ENCODE results near the gene NRXN3. TPM values are rescaled to one million over a fixed set of nuclear protein-coding genes. Genes with fewer than 3 reads are reported as not detected.
"Not testable (repeated sequence)": the region's sequence is repeated elsewhere in the genome, so short reads cannot be mapped to it uniquely, and the experiment has no call there.

The NRXN3 gene
- total RNA-seq, 1 donor from 2014 or later: not detected

DNA sequence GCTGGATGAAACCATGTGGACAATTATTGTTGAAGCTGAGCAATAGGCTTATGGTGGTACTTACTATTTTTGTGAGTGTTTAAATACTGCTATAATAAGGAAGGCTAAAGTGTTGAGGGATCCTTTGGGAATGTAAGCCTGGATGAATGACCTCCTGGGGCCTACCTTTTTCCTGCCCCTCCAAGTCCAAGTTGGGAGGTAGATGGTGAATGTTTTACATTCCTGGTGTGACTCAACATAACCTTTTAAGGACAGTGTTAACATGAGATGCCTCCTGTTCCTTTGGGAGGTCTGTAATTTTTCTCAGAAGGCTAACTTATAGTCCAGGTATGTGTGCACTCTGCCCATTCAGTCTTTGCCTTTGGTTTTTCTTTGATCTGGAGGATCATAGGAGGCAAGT lies 315.9 kb downstream of the NRXN3 start:
- no peak for DNase-seq (ENCODE audit: low read depth in 2 of 2)

- DNase-seq (ENCODE audit: low read depth in 2 of 2): no peak
Measured at GRCh38 chr14:78486621-78487020, 316.4 kb downstream of the NRXN3 start.

GRCh38 chr14:78487573-78487972 lies 317.4 kb downstream of the NRXN3 start:
- not testable (repeated sequence) for DNase-seq (ENCODE audit: low read depth in 2 of 2)

- no peak for DNase-seq (ENCODE audit: low read depth in 2 of 2)
Measured at GRCh38 chr14:78488938-78489337, 318.8 kb downstream of the NRXN3 start.

DNA sequence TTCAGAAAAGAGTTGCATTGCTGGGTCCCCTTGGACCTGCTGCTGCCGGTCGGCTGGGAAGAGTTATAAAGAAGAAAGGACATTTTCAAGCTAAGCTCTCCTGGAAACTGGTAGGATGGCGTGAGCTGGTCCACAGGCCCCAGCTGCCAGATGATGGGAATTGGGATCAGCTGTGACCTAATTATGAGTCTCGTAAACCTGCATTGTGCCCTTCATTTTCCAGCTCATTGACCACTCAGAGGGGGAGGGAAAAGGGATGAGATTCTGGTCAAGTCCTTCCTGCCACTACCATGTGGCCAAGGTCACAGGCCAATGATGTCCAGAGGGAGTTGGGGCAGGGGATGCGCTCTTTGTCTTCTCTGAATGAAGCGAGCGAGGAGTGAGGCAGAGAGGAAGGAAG lies 320.9 kb downstream of the NRXN3 start:
- no peak for DNase-seq (ENCODE audit: low read depth in 2 of 2)

DNA sequence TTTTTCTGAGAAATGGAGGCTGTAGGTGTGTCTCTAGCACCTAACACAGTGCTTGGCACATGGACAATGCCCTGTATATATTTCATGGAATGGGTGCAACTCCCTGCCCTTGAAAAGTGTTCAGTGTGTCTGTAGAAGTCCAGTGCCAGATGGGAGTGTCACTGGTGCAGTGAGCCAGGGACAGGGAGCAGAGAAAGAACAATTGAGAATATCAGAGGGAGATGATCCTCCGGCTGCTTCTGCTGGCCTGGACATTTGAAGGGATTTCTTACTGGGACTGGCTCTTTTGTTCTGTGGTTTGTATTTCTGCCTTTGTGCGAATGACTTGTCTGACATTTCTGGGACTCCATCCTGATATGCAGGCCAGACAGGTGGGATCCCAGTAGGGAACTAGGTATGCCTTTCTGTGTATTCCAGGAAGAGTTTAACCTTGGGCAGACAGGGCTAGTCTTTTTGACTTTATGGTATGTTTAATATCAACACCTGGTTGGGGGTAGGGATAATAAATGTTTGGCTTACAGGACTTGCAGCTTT lies 328.0 kb downstream of the NRXN3 start:
- no peak for DNase-seq (ENCODE audit: low read depth in 2 of 2)

DNA sequence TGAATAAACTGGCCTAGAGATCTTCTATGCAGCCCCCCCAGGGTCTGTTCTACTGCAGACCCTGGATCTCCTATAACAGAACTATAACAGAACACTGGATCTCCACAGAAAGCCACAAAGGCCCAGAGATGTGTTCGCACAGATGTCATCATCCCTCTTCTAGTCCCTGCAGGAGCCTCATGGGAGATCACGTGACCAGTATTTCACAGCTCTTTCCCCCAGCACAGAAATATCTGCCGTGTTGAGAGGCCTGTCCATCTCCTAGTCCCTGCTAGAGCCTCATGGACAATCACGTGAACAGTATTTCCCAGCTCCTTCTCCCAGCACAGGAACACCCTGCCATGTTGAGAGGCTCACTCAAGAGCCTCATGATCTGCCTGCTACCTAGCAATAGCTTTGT lies 331.7 kb downstream of the NRXN3 start:
- no peak for DNase-seq (ENCODE audit: low read depth in 2 of 2)

GRCh38 chr14:78508023-78508422 lies 337.9 kb downstream of the NRXN3 start:
- no peak for DNase-seq (ENCODE audit: low read depth in 2 of 2)

- DNase-seq (ENCODE audit: low read depth in 2 of 2): no peak
Measured at GRCh38 chr14:78509516-78509915, 339.3 kb downstream of the NRXN3 start.

DNA sequence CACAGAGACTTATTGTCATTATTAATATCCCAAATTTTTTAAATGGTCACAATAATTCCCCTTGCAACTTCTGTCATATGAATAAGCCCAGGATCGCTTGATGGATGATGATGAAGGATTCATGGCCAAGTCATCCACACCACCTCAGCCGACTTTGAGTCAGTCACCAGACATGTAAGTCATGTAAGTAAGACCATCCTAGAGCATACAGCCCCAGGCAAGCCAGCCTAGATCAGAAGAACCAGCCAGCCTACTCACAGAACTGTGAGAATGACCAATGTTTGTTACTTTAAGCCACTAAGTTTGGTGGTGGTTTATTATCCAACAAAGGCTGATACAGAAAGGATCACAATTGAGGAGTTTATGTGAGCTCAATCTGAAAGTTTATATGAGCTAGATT lies 341.8 kb downstream of the NRXN3 start:
- no peak for DNase-seq (ENCODE audit: low read depth in 2 of 2)

GRCh38 chr14:78519863-78520262 lies 349.7 kb downstream of the NRXN3 start:
- DNase-seq (ENCODE audit: low read depth in 2 of 2): peak; percentile 32 to 36

- no peak for DNase-seq (ENCODE audit: low read depth in 2 of 2)
Measured at GRCh38 chr14:78524196-78524595, 354.0 kb downstream of the NRXN3 start.

DNA sequence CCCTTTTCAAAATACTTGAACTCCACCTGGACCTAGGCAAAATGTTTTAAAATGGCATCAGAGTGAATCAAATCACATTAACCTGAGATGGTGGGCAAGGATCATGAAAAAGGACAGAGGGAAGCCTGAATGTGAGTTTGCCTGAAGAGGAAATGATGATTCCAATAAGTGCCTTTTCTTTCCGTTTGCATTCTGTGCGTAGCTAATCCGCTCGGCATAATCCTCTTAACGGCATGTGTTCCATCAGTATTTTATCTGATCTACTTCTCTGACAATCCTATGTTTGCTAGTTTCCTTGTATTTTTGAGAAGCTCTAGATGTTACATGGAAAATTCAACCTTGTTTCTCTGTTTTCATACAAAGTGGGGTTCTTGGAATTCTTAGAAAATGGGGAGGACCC lies 354.6 kb downstream of the NRXN3 start:
- DNase-seq (ENCODE audit: low read depth in 2 of 2): no peak

GRCh38 chr14:78530078-78530477 lies 359.9 kb downstream of the NRXN3 start:
- peak; percentile 11 to 21 for DNase-seq (ENCODE audit: low read depth in 2 of 2)

- no peak for DNase-seq (ENCODE audit: low read depth in 2 of 2)
Measured at GRCh38 chr14:78534141-78534540, 364.0 kb downstream of the NRXN3 start.

- no peak for DNase-seq (ENCODE audit: low read depth in 2 of 2)
Measured at GRCh38 chr14:78535041-78535440, 364.9 kb downstream of the NRXN3 start.

DNA sequence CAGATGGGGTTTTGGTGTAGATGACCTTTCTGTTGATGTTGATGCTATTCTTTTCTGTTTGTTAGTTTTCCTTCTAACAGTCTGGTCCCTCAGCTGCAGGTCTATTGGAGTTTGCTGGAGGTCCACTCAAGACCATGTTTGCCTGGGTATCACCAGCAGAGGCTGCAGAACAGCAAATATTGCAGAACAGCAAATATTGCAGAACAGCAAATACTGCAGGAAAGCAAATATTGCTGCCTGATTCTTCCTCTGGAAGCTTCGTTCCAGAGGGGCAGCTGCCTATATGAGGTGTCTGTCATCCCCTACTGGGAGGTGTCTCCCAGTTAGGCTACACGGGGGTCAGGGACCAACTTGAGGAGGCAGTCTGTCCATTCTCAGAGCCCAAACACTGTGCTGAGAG lies 371.6 kb downstream of the NRXN3 start:
- not testable (repeated sequence) for DNase-seq (ENCODE audit: low read depth in 2 of 2)

DNA sequence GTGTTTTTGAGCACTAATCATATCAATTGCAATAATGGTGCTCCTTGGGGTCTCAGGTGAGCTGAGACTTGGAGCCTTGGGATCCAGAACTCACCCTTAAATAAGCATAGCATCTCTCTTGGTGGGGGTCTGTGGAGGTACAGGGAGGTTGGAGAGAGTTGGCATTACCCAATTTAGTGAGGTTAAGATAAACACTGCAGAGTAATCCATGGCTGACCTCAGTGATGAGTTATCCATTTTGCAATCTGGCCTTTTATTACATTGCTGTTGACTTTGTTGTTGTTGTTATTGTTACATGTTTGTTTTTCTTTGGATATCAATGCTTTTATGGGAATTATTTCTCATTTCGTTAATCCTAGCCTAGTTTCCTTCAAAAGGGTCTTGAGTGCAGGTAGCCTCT lies 373.3 kb downstream of the NRXN3 start:
- DNase-seq (ENCODE audit: low read depth in 2 of 2): no peak

GRCh38 chr14:78561074-78561473 lies 390.9 kb downstream of the NRXN3 start:
- DNase-seq (ENCODE audit: low read depth in 2 of 2): no peak

GRCh38 chr14:78566026-78566858 lies 396.1 kb downstream of the NRXN3 start:
- peak; percentile 64 to 66 for DNase-seq (ENCODE audit: low read depth in 2 of 2)

GRCh38 chr14:78566859-78567172 lies 396.6 kb downstream of the NRXN3 start:
- DNase-seq (ENCODE audit: low read depth in 2 of 2): no peak

DNA sequence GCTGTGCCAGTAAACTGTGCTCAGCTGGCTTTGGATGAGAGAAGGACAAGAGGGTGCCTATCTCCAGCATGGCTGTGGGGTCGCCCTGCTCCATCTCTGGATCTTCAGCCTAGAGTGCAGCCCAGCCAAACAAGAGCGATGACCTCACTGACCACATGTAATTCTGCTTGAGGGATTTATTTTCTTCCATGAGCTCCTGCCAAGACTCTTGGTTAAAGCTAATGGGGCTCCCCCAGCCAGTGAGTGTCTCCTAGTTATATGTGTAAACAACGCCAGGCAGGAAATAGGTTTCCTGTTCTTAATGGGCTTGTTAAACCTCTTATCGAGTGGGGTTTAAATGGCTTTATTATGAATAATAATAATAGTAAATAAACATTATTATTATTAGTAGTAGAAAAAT lies 397.2 kb downstream of the NRXN3 start:
- DNase-seq (ENCODE audit: low read depth in 2 of 2): peak in 1 of 2 donors; percentile 27

DNA sequence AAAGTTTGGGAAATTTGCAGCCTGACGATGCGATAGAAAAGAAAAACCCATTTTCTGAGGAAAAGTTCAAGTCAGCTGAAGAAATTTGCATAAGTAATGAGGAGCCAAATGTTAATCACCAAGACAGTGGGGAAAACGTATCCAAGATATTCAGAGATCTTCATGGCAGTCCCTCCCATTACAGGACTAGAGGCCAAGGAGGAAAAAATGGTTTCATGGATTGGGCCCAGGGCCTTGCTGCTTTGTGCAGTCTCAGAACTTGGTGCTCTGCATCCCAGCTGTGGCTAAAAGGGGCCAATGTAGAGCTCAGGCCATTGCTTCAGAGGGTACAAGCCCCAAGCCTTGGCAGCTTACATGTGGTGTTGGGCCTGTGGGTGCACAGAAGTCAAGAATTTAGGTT lies 403.6 kb downstream of the NRXN3 start:
- not testable (repeated sequence) for DNase-seq (ENCODE audit: low read depth in 2 of 2)

All from lung microvascular endothelial cell (primary cell).